Lower lobe of right lung (tissue), 2 donors: ENCODE data around the gene GPR22. TPM values are rescaled to one million over a fixed set of nuclear protein-coding genes. Genes with fewer than 3 reads are reported as not detected.

Experiments
- ATAC-seq, 2 donors: fragments of 200-7000 bp; cut with Tn5 transposase; one replicate each; pipeline ENCODE4 v1.9.1; 2020 to 2022; ENCODE audit warnings: mild to moderate bottlenecking in 2 of 2, moderate library complexity in 2 of 2
- DNase-seq: peaks from one replicate; pipeline ENCODE4 v3.0.0-alpha.2; 2020
- H3K27ac ChIP-seq: fragments of 200-600 bp; one replicate; pipeline ENCODE4 v1.8.0; 2022
- H3K27me3 ChIP-seq: fragments of 200-600 bp; one replicate; pipeline ENCODE4 v1.8.0; 2022; ENCODE audit warnings: low read depth
- H3K36me3 ChIP-seq: fragments of 200-600 bp; one replicate; pipeline ENCODE4 v1.8.0; 2022; ENCODE audit warnings: mild to moderate bottlenecking
- H3K4me1 ChIP-seq: fragments of 200-600 bp; one replicate; pipeline ENCODE4 v1.8.0; 2022
- H3K4me3 ChIP-seq: fragments of 200-600 bp; one replicate; pipeline ENCODE4 v1.8.0; 2022; ENCODE audit warnings: mild to moderate bottlenecking
- H3K9me3 ChIP-seq: fragments of 200-600 bp; one replicate; pipeline ENCODE4 v1.8.0; 2022
- CTCF ChIP-seq: fragments of 200-600 bp; IDR thresholded peaks from one replicate; pipeline ENCODE4 v1.8.0; 2022; ENCODE audit warnings: antibody characterized with exemption, mild to moderate bottlenecking
- intact Hi-C: fragments of 100-400 bp; cut with DNase I; formaldehyde crosslinking; loops from one replicate; pipeline ENCODE4 v1.11.0; 2022
- total RNA-seq: library from RNA; stranded (reverse); fragmentation: NEBNext Ultra II Directional; extraction: Animal tissue kit (Norgen Biotek cat#: 25700); gene quantifications from one replicate; pipeline ENCODE4 v1.2.1, GENCODE V29; 2021
- donor health status: DM: no; HTN: yes; CAD: no; lungs with severe emphysema.

The GPR22 gene
- total RNA-seq, 1 donor from 2014 or later, result not detected

- Histone ChIP-seq H3K4me1 (no peaks in the 10 kb centered on the region), H3K27me3 (no peaks in the 10 kb centered on the region), H3K9me3 (no peaks in the 10 kb centered on the region), H3K36me3 (no peaks in the 10 kb centered on the region), H3K27ac (no peak overlapping the region), H3K4me3 (no peak overlapping the region)
- no peak for DNase-seq
- ATAC-seq, result no peak
- TF ChIP-seq CTCF, result no peak
- intact Hi-C loops, result no loop called here
Observed at GRCh38 chr7:107494884-107495283, 25.0 kb downstream of the GPR22 start.

GRCh38 chr7:107495516-107495915 is 25.7 kb downstream of the GPR22 start:
- no peak for TF ChIP-seq CTCF
- Histone ChIP-seq H3K4me1 (no peaks in the 10 kb centered on the region), H3K9me3 (no peaks in the 10 kb centered on the region), H3K27ac (no peak overlapping the region), H3K4me3 (no peak overlapping the region), H3K36me3 (no peaks in the 10 kb centered on the region), H3K27me3 (no peaks in the 10 kb centered on the region)
- DNase-seq (no peak), ATAC-seq (no peak)
- intact Hi-C loops, result no loop called here

GRCh38 chr7:107499731-107500130 is 29.9 kb downstream of the GPR22 start:
- no peaks in the 10 kb centered on the region for H3K9me3 ChIP-seq
- no peaks in the 10 kb centered on the region for H3K27me3 ChIP-seq
- intact Hi-C loops, result no loop called here
- no peak overlapping the region for H3K27ac ChIP-seq
- H3K4me1 ChIP-seq, result no peaks in the 10 kb centered on the region
- no peak overlapping the region for H3K4me3 ChIP-seq
- no peak for DNase-seq
- no peak for ATAC-seq
- no peaks in the 10 kb centered on the region for H3K36me3 ChIP-seq
- TF ChIP-seq CTCF, result no peak

- ATAC-seq, result no peak
- Histone ChIP-seq H3K36me3 (peaks cover 7% of the 10 kb centered on the region), H3K27ac (no peak overlapping the region), H3K9me3 (no peaks in the 10 kb centered on the region), H3K27me3 (no peaks in the 10 kb centered on the region), H3K4me3 (no peak overlapping the region), H3K4me1 (peaks cover 7% of the 10 kb centered on the region)
- no peak for DNase-seq
- intact Hi-C loops, result no loop called here
- peak; percentile 30 for TF ChIP-seq CTCF
Observed at GRCh38 chr7:107501593-107501992, 31.7 kb downstream of the GPR22 start.

- no peak overlapping the region for H3K27ac ChIP-seq
- intact Hi-C loops, result no loop called here
- H3K4me1 ChIP-seq, result peaks cover 11% of the 10 kb centered on the region
- no peak overlapping the region for H3K4me3 ChIP-seq
- TF ChIP-seq CTCF, result no peak
- peaks cover 7% of the 10 kb centered on the region for H3K36me3 ChIP-seq
- no peak for ATAC-seq
- no peaks in the 10 kb centered on the region for H3K27me3 ChIP-seq
- H3K9me3 ChIP-seq, result no peaks in the 10 kb centered on the region
- DNase-seq, result no peak
Observed at GRCh38 chr7:107502154-107502553, 32.3 kb downstream of the GPR22 start.

- no peak for ATAC-seq
- DNase-seq, result no peak
- TF ChIP-seq CTCF, result no peak
- no peak overlapping the region for H3K4me3 ChIP-seq
- peaks cover 11% of the 10 kb centered on the region for H3K4me1 ChIP-seq
- H3K27me3 ChIP-seq, result no peaks in the 10 kb centered on the region
- peaks cover 7% of the 10 kb centered on the region for H3K36me3 ChIP-seq
- no peak overlapping the region for H3K27ac ChIP-seq
- H3K9me3 ChIP-seq, result no peaks in the 10 kb centered on the region
- intact Hi-C loops, result no loop called here
Observed at GRCh38 chr7:107502797-107503196, 32.9 kb downstream of the GPR22 start.
